PC-3 (cell line): ENCODE data around the gene IGFLR1. TPM values are rescaled to one million over a fixed set of nuclear protein-coding genes. Genes with fewer than 3 reads are reported as not detected.

Experiments used
- ATAC-seq: fragments of 200-7000 bp; cut with Tn5 transposase; 2 replicates; pipeline ENCODE4 v1.9.1; 2020; ENCODE audit warnings: mild to moderate bottlenecking, moderate library complexity
- Bru-seq: library from RNA; stranded (reverse); fragments of 400-500 nt; gene quantifications from one replicate; lab custom pipeline; 2021; lab: Mats Ljungman, UMichigan
- BruChase-seq, 2 experiments: library from RNA; stranded (reverse); fragments of 400-500 nt; gene quantifications; one replicate each; lab custom pipeline; 2021; lab: Mats Ljungman, UMichigan
- BruUV-seq: library from RNA; stranded (reverse); fragments of 400-500 nt; replicated peaks from 2 replicates; lab custom pipeline; 2021; lab: Mats Ljungman, UMichigan
- CTCF ChIA-PET: fragments of 300-600 bp; sonication (Branson Sonifier 250); formaldehyde crosslinking; loops from one replicate; lab custom pipeline; 2022; ENCODE audit warnings: antibody characterized with exemption; lab: Charles Lee
- POLR2A ChIA-PET: fragments of 300-600 bp; sonication (Branson Sonifier 250); formaldehyde crosslinking; loops from one replicate; lab custom pipeline; 2022; ENCODE audit warnings: antibody characterized with exemption; ENCODE audit not compliant: unreplicated experiment; lab: Charles Lee
- DNase-seq: peaks from one replicate; pipeline ENCODE4 v3.0.0-alpha.2; 2015
- H2AFZ ChIP-seq: fragments of 300-600 bp; sonication (generic); 2 replicates; pipeline ENCODE4 v1.6.0; 2016; ENCODE audit warnings: antibody characterized with exemption, low read length
- H3F3A ChIP-seq: fragments of 300-600 bp; sonication (generic); one replicate; pipeline ENCODE4 v1.6.0; 2017; ENCODE audit warnings: antibody characterized with exemption, low read length, control low read depth, mild to moderate bottlenecking; ENCODE audit not compliant: unreplicated experiment
- H3K27ac ChIP-seq: fragments of 300-600 bp; sonication (generic); 2 replicates; pipeline ENCODE4 v1.5.1; 2016; ENCODE audit warnings: mild to moderate bottlenecking, low read length
- H3K27me3 ChIP-seq: fragments of 300-600 bp; sonication (generic); 2 replicates; pipeline ENCODE4 v1.6.1; 2016; ENCODE audit warnings: low read length, mixed read lengths
- H3K36me3 ChIP-seq: fragments of 300-600 bp; sonication (generic); 2 replicates; pipeline ENCODE4 v1.6.1; 2016; ENCODE audit warnings: low read depth, mixed run types, low read length, mixed read lengths
- H3K4me1 ChIP-seq: fragments of 300-600 bp; sonication (generic); 2 replicates; pipeline ENCODE4 v1.5.1; 2016; ENCODE audit warnings: low read length; ENCODE audit not compliant: insufficient read depth
- H3K4me2 ChIP-seq: fragments of 300-600 bp; sonication (generic); 2 replicates; pipeline ENCODE4 v1.6.0; 2016; ENCODE audit warnings: low read length
- H3K4me3 ChIP-seq: fragments of 300-600 bp; sonication (generic); 2 replicates; pipeline ENCODE4 v1.5.1; 2016; ENCODE audit warnings: mild to moderate bottlenecking, low read length, mixed read lengths
- H3K79me2 ChIP-seq: fragments of 300-600 bp; sonication (generic); 2 replicates; pipeline ENCODE4 v1.6.1; 2017; ENCODE audit warnings: low read length, mixed read lengths
- H3K9ac ChIP-seq: fragments of 300-600 bp; sonication (generic); 2 replicates; pipeline ENCODE4 v1.6.0; 2016; ENCODE audit warnings: mild to moderate bottlenecking, low read length
- H3K9me2 ChIP-seq: fragments of 300-600 bp; sonication (generic); replicated peaks from 2 replicates; pipeline ENCODE4 v1.6.1; 2016; ENCODE audit warnings: mixed run types, low read length, mixed read lengths
- H3K9me3 ChIP-seq: fragments of 300-600 bp; sonication (generic); 2 replicates; pipeline ENCODE4 v1.6.1; 2016; ENCODE audit warnings: low read length, mixed read lengths
- H4K20me1 ChIP-seq: fragments of 300-600 bp; sonication (generic); 2 replicates; pipeline ENCODE4 v1.6.1; 2016; ENCODE audit warnings: low read length, mixed read lengths
- CTCF ChIP-seq: fragments of 300-600 bp; sonication (generic); conservative IDR thresholded peaks from 2 replicates; pipeline ENCODE4 v1.5.1; 2017; ENCODE audit warnings: antibody characterized with exemption, low read depth, mild to moderate bottlenecking, low read length
- EZH2 ChIP-seq: fragments of 300-600 bp; sonication (generic); IDR thresholded peaks from one replicate; pipeline ENCODE4 v1.6.1; 2017; ENCODE audit warnings: antibody characterized with exemption, mild to moderate bottlenecking, low read length; ENCODE audit not compliant: unreplicated experiment
- EZH2phosphoT487 ChIP-seq: fragments of 300-600 bp; sonication (generic); IDR thresholded peaks from 2 replicates; pipeline ENCODE4 v1.6.1; 2018; ENCODE audit warnings: mild to moderate bottlenecking, antibody characterized with exemption, low read length, borderline replicate concordance
- intact Hi-C: fragments of 100-400 bp; cut with micrococcal nuclease; formaldehyde crosslinking; loops from 2 replicates; pipeline ENCODE4 v1.9.0; 2023
- long read RNA-seq: library from polyadenylated mRNA; unstranded; transcript quantifications from one replicate; pipeline ENCODE4 v2.0.0, GENCODE V29; 2021; ENCODE audit not compliant: unreplicated experiment
- total RNA-seq: library from RNA; depleted of rRNA; stranded (reverse); fragments of >200 nt; gene quantifications from 2 replicates; pipeline ENCODE4 v1.2.3, GENCODE V29; 2014; rRNA removed

IGFLR1 gene
- 0.81 and 9.3 TPM in 2 replicates for total RNA-seq
- Bru-seq, nascent RNA: percentile 37 among the genes with signal in this experiment
- percentile 45 among the genes with signal in this experiment for BruChase-seq, experiment 1, labeled RNA remaining after a 6-hour chase
- percentile 40 among the genes with signal in this experiment for BruChase-seq, experiment 2, labeled RNA remaining after a 2-hour chase
- long read RNA-seq: 0 reads

GRCh38 chr19:35742121-35742724 is at the start of gene IGFLR1:
TSS of gene IGFLR1 (minus strand) at chr19:35742452. CDS start at chr19:35741180, 1,272 bp downstream.
- Histone ChIP-seq H3K4me2 (no peak within 1 kb of the TSS), H3K9ac (no peak within 1 kb of the TSS), H3F3A (no peaks in the 10 kb centered on the region), H3K27me3 (no peaks in the 10 kb centered on the region), H3K9me3 (no peaks in the 10 kb centered on the region), H3K4me1 (peaks cover 18% of the 10 kb centered on the region), H3K9me2 (no peaks in the 10 kb centered on the region), H2AFZ (no peak within 1 kb of the TSS), H3K36me3 (no peaks in the 10 kb centered on the region), H3K4me3 (no peak within 1 kb of the TSS), H3K27ac (no peak within 1 kb of the TSS), H3K79me2 (peaks cover 14% of the 10 kb centered on the region), H4K20me1 (no peaks in the 10 kb centered on the region)
- intact Hi-C loops: no loop called here
- TF ChIP-seq EZH2phosphoT487 (no peak), EZH2 (no peak), CTCF (no peak)
- ChIA-PET CTCF (no interaction called here), POLR2A (no interaction called here)
- no peak for DNase-seq
- BruUV-seq: no TSS peak
- no peak for ATAC-seq

- H3K9ac ChIP-seq: no peak overlapping the region
- no peaks in the 10 kb centered on the region for H4K20me1 ChIP-seq
- no peaks in the 10 kb centered on the region for H3K79me2 ChIP-seq
- no peak overlapping the region for H3K27ac ChIP-seq
- intact Hi-C loops: no loop called here
- no peak overlapping the region for H3K4me3 ChIP-seq
- no peak overlapping the region for H3K4me2 ChIP-seq
- H3K9me3 ChIP-seq: no peaks in the 10 kb centered on the region
- TF ChIP-seq CTCF (no peak), EZH2 (no peak), EZH2phosphoT487 (no peak)
- POLR2A ChIA-PET: no interaction called here
- no peaks in the 10 kb centered on the region for H3K27me3 ChIP-seq
- BruUV-seq: no TSS peak
- H2AFZ ChIP-seq: no peak overlapping the region
- ATAC-seq (no peak), DNase-seq (no peak)
- H3K36me3 ChIP-seq: no peaks in the 10 kb centered on the region
- CTCF ChIA-PET: no interaction called here
- no peaks in the 10 kb centered on the region for H3F3A ChIP-seq
- H3K4me1 ChIP-seq: no peaks in the 10 kb centered on the region
- H3K9me2 ChIP-seq: no peaks in the 10 kb centered on the region
These were observed 49.6 kb upstream of the IGFLR1 start for GRCh38 chr19:35791814-35792279.

GRCh38 chr19:35790981-35791813 is 48.9 kb upstream of the IGFLR1 start:
- H3K4me2 ChIP-seq: no peak overlapping the region
- no peak overlapping the region for H3K9ac ChIP-seq
- no peaks in the 10 kb centered on the region for H3K4me1 ChIP-seq
- no peaks in the 10 kb centered on the region for H4K20me1 ChIP-seq
- ATAC-seq: no peak
- no peaks in the 10 kb centered on the region for H3F3A ChIP-seq
- no peaks in the 10 kb centered on the region for H3K36me3 ChIP-seq
- ChIA-PET CTCF (no interaction called here), POLR2A (no interaction called here)
- H3K4me3 ChIP-seq: no peak overlapping the region
- no peaks in the 10 kb centered on the region for H3K9me2 ChIP-seq
- intact Hi-C loops: no loop called here
- 0 out of 2 replicates have a peak, but pooled peaks have one; percentile 20 for TF ChIP-seq CTCF
- TF ChIP-seq EZH2phosphoT487: no peak
- no peak for TF ChIP-seq EZH2
- no peaks in the 10 kb centered on the region for H3K27me3 ChIP-seq
- BruUV-seq: no TSS peak
- H3K9me3 ChIP-seq: no peaks in the 10 kb centered on the region
- DNase-seq: no peak
- H3K79me2 ChIP-seq: no peaks in the 10 kb centered on the region
- no peak overlapping the region for H2AFZ ChIP-seq
- no peak overlapping the region for H3K27ac ChIP-seq
